K562 (cell line): ENCODE measurements around the gene LRRC1. TPM values are rescaled to one million over a fixed set of nuclear protein-coding genes. Genes with fewer than 3 reads are reported as not detected.

Experiments
- CSDE1 ChIP-seq, 2 experiments: fragments of 450-650 bp; IDR thresholded peaks; 2 replicates each; pipeline ENCODE4 v1.6.1; 2016; ENCODE audit warnings: mild to moderate bottlenecking in 1 of 2
- E2F3 ChIP-seq: fragments of 250-450 bp; sonication (Bioruptor Pico); IDR thresholded peaks from 2 replicates; pipeline ENCODE4 v1.4.0; 2020; ENCODE audit warnings: mild to moderate bottlenecking
- E2F8 ChIP-seq: fragments of 450-650 bp; IDR thresholded peaks from 2 replicates; pipeline ENCODE4 v1.7.1; 2018; ENCODE audit warnings: mild to moderate bottlenecking, low read depth; ENCODE audit not compliant: partially characterized antibody
- GMEB1 ChIP-seq: fragments of 250-450 bp; sonication (Bioruptor Pico); IDR thresholded peaks from 2 replicates; pipeline ENCODE4 v1.4.0; 2020; ENCODE audit warnings: mild to moderate bottlenecking
- MTF1 ChIP-seq: fragments of 250-450 bp; sonication (Bioruptor Pico); IDR thresholded peaks from 2 replicates; pipeline ENCODE4 v1.9.0; 2021; ENCODE audit warnings: moderate library complexity, mild to moderate bottlenecking, inconsistent platforms, borderline replicate concordance
- NONO ChIP-seq, 2 experiments: fragments of 200-400 bp in 1 of 2; fragments of 450-650 bp in 1 of 2; formaldehyde crosslinking in 1 of 2; IDR thresholded peaks; 2 replicates each; pipeline ENCODE4 v1.6.1; 2017; ENCODE audit warnings: low read depth in 2 of 2, mild to moderate bottlenecking in 2 of 2, moderate library complexity in 2 of 2, low read length in 1 of 2
- PBX2 ChIP-seq, 2 experiments: IDR thresholded peaks in 1 of 2; conservative IDR thresholded peaks in 1 of 2; 2 replicates each; pipeline ENCODE4 v1.6.1; 2016; ENCODE audit warnings: low read depth in 2 of 2, mild to moderate bottlenecking in 1 of 2, missing compliant biosample characterization in 1 of 2, missing genetic modification characterization in 1 of 2, moderate library complexity in 1 of 2
- POLR2A ChIP-seq: fragments of 450-650 bp; conservative IDR thresholded peaks from 2 replicates; pipeline ENCODE4 v1.6.1; 2016
- PURB ChIP-seq: sonication (generic); formaldehyde crosslinking; IDR thresholded peaks from 2 replicates; pipeline ENCODE4 v1.9.0; 2021; ENCODE audit warnings: low read depth, mild to moderate bottlenecking, missing genetic modification reagents
- SIN3A ChIP-seq, 2 experiments: fragments of 150-350 bp in 1 of 2; IDR thresholded peaks; 2 replicates each; pipeline ENCODE4 v1.6.1; 2011 to 2016; ENCODE audit warnings: borderline replicate concordance in 2 of 2, low read depth in 2 of 2, low read length in 2 of 2, mild to moderate bottlenecking in 2 of 2, moderate library complexity in 2 of 2; ENCODE audit not compliant: control insufficient read depth in 1 of 2
- polyA plus RNA-seq, 8 experiments: library from polyadenylated mRNA; depleted of rRNA in 4 of 8; stranded (reverse) in 5 of 8; unstranded in 3 of 8; fragments of >200 nt; fragmentation: Nextera tagmentation in 2 of 8; fragmentation: Illumina TruSeq in 1 of 8; extraction: Ambion mirVana in 2 of 8; extraction: Trizol in 1 of 8; gene quantifications; 2 replicates each; pipeline versions ENCODE4 v1.2.1 to v1.2.3, GENCODE V29; 2011 to 2014; ENCODE audit warnings: inconsistent platforms in 1 of 8, missing spikeins in 1 of 8
- total RNA-seq, 7 experiments: library from RNA; depleted of rRNA in 6 of 7; stranded (reverse); fragments of >200 nt in 6 of 7; fragmentation: Illumina TruSeq in 2 of 7; extraction: Trizol in 2 of 7; gene quantifications; 2 replicates each; pipeline versions ENCODE4 v1.2.1 to v1.2.3, GENCODE V29; 2011 to 2021; ENCODE audit warnings: low replicate concordance in 1 of 7

LRRC1 gene
- total and polyA plus RNA-seq, 9 of the 15 experiments (the other 6 are each of a cell fraction or from before 2014, with no cell fraction given), result not detected

- TF ChIP-seq PBX2 (CRISPR knock-in tag; IDR thresholded peaks at IDR 0.05; ENCODE audit: low read depth) (no peak), PBX2 (tag; conservative IDR thresholded peaks at IDR 0.05; ENCODE audit: low read depth) (no peak), CSDE1 (IDR thresholded peaks at IDR 0.05) (no peak), E2F8 (no peak), E2F3 (CRISPR knock-in tag) (no peak), MTF1 (no peak), POLR2A (no peak), PURB (CRISPR knock-in tag) (no peak), GMEB1 (no peak), NONO (IDR thresholded peaks at IDR 0.05; ENCODE audit: low read depth in 2 of 2, low read length in 1 of 2) (no peak), SIN3A (IDR thresholded peaks at IDR 0.05; ENCODE audit: borderline replicate concordance in 2 of 2, control insufficient read depth in 1 of 2, low read depth in 2 of 2, low read length in 2 of 2) (no peak)
- TF ChIP-seq, all 486 proteins: peak for 0
These were observed 80.2 kb downstream of the LRRC1 start (continued) for GRCh38 chr6:53874964-53875363.
